NCI-H2196 (cell line): ENCODE results near the gene FAM83G.
"Not testable (repeated sequence)": the region's sequence is repeated elsewhere in the genome, so short reads cannot be mapped to it uniquely, and the experiment has no call there.

Experiments used
- DNase-seq: peaks from one replicate; lab custom pipeline; 2025; ENCODE audit not compliant: unreplicated experiment; lab: John Stamatoyannopoulos, UW

The FAM83G gene

DNA sequence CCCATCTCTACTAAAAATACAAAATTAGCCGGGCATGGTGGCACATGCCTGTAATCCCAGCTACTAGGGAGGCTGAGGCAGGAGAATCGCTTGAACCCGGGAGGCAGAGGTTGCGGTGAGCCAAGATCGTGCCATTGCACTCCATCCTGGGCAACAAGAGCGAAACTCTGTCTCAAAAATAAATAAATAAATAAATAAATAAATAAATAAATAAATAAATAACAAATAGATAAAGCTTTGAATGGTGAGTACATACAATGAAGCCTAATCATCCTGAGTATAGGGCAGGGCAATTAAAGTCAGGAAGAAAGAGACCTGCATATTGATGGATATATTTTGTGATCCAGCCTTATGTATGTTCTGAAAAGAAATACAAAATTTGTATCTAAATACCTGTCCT, 48.5 kb downstream of the FAM83G start:
- not testable (repeated sequence) for DNase-seq

DNA sequence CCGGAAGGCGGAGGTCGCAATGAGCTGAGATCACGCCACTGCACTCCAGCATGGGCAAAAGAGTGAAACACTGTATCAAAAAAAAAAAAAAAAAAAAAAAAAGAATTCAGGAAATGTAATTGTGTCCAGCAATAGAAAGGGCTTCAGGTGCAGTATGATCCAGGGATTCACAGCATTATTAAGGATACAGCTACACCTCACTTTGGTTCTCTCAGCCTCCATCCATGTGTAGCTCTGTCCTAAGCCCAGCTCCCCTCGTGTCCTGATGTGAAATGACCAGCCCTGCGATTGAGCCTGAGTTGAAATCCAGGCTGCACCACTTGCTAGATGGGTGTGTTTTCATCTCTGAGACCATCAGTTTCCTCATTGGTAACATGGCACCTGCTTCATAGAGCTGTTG, 49.6 kb downstream of the FAM83G start:
- no peak for DNase-seq

DNA sequence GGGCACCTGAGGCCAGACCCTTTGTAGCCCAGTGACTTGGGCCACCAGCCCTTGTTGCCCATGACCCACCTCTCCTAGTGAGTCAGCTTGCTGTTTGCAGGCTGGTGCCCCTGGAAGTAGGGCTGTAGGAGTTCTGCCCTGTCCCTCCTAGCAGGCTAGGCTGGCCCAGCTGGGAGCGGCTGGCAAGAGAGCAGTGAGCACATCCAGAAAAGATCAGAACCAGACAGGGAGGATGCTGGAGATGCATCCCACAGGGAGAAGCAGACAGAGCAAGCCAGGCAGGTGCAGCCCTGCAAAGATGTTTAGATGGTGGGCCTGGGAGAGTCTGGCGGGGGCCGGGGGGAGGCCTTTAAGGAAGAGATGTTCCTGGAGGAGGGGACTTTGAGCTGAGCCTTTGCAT, 50.2 kb downstream of the FAM83G start:
- DNase-seq: no peak

DNA sequence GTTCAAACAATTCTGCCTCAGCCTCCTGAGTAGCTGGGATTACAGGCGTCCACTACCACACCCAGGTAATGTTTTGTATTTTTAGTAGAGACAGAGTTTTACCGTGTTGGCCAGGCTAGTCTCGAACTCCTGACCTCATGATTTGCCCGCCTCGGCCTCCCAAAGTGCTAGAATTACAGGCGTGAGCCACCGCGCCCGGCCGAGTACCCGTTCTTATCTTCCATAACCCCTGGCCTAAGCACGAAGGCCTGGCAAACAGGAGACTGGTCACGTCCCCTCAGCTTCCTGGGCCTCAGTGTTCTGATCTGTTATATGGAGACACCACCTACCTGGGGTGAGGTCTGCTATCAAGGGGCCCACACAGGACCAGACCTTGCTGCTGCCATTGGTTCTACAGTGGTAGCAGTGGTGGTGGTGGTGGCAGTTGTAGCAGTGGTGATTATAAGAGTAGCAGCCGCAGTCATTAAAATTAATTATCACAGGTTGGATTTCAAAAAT, 51.3 kb downstream of the FAM83G start:
- no peak for DNase-seq

DNA sequence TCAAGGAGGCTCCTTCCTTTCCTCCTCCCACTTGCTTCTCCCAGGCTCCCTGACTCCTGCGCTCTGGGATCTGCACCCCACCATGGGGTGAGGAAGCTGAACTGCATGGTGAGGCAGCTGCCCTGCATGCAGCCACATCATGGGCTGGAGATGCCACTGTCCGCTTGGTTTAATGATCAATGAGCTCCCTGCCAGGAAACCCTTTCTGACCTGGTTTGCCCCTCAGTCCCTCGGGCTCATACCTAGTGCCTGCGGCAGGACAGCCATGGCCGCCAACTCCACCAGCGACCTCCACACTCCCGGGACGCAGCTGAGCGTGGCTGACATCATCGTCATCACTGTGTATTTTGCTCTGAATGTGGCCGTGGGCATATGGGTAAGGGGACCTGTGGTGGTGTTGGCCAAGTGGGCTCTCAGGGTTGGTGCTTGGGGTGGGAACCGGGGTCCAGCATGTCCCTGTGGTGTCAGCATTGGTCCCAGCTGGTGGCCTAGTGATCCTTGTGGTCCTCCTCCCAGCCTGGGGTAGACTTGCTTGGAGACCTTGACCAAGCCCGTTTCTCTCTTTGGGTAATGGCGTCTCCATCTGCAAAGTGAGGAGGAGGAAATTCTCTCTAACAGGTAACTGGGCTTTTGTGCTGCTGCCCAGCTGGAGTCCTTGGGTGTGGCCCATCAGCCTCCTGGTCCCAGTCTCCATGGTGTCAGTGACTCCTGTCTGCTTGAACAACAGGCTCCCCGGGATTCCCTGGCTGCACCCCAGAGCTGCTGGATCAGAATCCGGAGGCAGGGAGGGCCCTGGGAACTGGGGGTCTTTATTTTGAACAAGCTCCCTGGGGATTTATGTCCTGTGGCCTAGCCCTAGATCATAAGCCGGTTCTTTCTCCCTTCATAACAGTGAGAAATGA, 52.4 kb downstream of the FAM83G start, which contains the start of gene SLC5A10:
Gene SLC5A10 (plus strand): TSS at position 225 of the 902 bp plus-strand sequence. CDS start 41 bp downstream, at position 266.
- DNase-seq: no peak

DNA sequence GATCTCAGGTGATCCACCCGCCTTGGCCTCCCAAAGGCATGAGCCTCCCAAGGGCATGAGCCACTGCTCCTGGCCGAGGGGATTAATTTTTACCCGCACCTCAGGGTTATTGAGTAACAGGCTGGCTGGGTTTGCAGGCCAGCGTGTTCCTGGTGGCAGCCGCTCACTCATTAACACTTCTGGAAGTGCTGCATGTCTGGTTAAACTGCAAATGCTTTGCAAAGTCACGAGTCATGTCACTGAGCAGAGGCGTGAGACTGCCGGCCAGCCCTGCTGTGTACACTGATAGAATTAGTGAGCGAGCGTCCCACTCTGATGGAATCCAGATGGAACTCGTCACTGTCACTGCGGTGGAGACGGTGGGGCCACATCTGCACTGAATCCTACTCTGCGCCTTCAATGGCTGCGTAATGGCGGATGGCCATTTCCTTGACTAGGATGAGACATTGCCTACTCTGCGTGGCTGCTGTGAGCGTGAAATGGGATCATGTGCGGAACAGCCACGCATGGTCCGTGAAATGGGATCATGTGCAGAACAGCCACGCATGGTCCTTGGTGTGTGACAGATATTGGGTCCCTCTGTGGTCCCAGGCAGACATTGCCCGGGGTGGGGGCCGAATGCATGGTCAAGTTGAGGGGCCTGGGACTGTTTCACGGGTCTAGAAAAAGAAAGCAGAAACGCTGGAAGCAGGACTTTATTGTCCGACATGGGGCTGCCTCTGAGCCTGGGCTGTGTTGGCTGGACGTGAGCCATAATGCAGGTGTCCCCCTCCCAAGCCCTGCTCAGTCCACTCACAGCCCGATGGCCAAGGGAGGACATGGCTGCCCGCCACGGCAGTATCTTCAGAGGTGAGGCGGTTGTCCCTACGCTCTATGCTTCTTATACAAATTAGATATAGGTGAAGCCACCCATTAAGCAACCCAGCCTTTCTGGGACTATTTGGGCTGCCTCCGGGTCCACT, 53.3 kb downstream of the FAM83G start:
- DNase-seq: no peak

DNA sequence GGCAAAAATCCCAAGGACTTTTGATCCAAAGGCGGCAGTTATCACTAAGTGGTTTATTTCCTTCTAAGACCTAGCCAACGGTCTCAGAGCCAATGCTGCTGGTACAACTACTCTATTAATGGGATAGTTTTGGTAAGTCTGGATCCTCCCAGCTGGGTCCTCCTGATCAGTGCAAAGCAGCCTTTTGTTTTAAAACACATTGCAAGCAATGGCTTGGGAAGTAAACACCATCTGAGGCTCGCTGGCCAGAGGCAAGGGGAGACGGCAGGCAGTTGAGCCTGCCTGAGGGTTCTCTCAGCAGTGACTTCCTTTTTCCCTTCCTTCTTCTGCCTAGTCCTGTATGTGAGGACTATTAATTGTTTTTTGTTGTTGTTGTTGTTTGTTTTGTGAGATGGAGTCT, 54.2 kb downstream of the FAM83G start:
- DNase-seq: no peak

DNA sequence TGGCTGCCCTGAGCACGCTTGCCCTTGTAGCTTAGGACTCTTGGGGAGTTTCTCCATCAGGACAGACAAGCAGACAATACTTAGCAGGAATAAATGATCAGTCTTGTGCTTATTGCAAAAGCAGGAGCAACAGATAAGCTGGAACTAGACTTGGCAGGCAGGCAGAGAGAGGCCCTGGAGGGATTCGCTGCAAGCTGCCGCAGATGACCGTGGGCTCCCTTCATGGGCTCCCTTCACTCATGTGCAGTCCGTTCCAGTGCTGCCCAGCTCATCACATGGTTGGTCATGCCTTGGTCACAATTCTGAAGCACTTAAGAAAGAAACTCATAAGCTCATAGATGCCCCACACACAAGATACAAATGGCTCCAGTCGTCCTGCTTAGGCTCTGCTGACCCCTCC, 55.0 kb downstream of the FAM83G start:
- no peak for DNase-seq

DNA sequence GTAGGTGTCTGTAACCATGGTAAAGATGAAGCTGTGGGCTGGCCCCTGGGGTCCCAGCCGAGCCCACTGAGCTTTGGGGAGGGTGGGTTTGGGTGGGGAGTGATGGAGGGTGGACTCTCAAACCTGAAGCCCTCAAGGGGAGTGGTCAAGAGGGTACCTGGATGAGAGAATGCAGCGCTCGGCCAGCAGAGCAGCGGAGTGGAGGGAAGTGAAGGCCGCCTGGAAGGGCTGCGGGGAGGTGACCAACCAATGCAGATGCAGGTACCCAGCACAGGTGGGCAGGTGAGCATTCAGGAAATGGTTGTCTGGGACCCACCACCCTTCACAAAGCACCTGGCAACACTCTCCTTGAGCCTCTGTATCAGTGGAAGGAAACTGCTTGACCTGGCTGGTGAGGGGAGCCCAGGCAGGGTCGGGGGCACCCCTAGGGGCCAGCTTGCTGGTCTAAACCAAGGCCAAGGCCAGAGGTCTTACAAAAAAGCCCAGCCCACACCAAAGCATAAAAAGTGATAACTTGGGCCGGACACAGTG, 56.0 kb downstream of the FAM83G start:
- no peak for DNase-seq

DNA sequence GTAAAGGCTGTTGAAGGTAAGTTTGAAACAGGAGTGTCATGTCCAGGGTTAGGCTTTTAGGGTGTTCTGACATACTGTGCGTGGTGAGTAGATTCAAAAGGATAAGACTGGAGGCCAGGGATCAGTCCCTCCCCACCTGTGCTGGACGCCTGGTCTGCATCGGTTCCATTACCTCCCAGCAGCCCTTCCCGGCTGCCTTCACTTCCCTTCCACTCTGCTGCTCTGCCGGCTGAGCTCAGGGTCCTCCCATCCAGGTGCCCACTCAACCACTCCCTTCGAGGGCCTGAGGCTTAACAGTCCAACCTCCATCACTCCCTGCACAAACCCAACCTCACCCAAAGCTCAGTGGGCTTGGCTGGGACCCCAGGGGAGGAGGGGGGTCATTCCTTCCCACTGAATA, 56.7 kb downstream of the FAM83G start:
- DNase-seq: no peak

DNA sequence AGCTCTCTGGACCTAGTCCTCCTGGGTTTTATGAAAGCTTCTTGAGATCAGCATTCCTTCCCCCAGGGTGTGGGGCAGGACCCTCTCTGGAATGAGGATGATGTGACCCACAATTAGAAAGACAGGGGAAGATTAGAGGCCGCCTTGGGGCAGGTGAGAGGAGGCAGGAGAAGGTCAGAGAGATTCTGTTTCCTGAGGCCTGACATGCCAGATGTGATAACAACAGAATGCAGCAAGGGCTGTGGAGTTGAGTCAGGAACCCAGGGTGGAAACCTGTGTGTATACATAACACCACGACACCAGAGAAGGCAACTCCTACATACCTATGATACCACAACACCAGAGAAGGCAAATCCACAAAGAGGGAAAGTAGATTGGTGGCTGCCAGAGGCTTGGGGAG, 58.0 kb downstream of the FAM83G start:
- DNase-seq: no peak

DNA sequence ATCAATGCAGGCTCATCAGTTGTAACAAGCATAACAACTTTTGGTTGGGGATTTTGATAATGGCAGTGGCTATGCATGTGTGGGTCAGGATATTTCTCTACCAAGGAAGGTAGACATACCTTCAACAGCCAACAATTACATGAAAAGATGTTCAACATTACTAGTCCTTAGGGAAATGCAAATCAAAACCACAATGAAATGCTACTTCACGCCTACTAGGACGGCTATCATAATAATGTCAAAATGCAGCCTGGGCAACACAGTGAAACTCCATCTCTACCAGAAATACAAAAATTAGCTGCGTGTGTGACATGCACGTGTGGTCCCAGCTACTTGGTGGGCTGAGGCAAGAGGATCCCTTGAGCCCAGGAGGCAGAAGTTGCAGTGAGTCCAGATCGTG, 59.9 kb downstream of the FAM83G start:
- DNase-seq: no peak

DNA sequence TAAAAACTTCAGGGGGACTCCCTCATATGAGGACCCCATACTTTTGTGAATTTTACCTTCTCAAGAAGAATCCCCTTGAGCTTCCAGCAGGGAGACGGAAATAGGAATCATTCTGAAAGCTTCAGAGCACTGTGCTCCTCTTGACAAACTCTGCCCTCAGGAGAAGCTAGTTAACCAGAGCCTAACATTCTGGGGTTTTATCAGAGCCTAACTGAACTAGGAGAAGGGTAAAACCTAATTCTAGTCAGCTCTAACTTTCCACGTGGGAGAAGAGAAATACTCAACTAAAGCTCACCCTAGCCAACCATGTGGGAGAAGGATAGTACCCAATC, 65.9 kb downstream of the FAM83G start:
- DNase-seq: no peak

DNA sequence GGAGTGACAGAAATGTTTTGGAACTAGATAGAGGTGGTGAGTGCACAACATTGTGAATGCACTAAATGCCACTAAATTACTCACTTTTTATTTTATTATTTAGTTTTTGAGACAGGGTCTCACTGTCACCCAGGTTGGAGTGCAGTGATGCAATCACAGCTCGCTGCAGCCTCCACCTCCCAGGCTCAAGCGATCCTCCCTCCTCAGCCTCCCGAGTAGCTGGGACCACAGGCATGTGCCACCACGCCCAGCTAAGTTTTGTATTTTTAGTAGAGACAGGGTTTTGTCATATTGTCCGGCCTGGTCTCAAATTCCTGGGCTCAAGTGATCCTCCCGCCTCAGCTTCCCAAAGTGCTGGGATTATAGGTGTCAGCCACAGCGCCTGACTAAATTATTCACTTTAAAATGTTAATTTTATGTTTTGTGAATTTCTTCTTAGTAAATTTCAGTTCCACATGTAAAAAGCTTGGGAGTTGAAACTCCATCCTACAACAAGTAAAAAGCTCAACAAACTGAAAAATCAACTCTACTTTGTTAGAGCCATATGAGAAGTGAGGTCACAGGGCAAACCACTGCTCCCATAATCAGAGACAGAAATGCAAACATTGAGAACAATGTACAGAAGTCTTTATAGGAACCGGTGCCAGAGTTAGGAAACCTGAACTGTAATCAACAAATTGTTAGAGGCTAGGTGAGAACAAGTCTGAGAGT, 66.4 kb downstream of the FAM83G start:
- no peak for DNase-seq

DNA sequence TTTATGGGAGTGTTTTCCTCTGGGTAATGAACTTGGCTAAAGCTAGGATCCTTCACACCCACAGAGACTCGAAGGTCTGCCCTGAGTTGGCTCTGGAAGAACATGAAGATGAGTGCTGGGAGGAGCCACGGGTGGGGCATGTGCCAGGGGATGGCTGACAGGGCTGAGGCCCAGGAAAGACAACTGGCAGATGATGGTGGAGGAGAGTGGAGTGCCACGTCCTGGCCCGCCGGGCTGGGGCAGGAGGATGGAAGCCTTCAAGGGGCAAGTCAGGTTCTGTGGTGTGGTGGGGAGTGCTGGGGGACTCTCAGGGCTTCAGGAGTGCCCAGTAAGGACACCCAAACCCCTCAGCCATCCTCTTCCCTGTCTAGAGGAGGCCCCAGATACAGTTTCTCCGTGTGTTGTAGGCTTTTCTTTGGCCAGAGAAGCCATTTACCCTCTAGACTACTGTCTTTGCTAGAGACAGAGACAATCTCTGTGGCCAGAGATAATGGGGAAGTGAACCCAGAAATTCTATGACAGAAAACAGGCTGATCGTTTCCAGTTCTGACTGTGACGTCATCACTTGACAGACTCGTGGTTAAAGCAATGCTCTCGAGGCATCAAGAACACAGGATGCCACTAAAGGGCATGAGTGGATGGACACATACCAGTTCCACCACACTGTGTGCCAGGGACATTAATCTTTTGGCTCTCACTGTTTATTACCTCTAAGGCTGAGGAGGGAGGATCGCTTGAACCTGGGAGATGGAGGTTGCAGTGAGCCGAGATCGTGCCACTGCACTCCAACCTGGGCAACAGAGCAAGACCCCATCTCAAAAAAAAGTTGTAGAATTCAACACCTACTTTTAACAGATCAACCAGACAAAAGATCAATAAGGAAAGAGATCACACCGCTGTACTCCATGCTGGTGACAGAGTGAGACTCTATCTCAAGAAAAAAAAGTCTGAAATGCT, 71.2 kb downstream of the FAM83G start:
- no peak for DNase-seq

DNA sequence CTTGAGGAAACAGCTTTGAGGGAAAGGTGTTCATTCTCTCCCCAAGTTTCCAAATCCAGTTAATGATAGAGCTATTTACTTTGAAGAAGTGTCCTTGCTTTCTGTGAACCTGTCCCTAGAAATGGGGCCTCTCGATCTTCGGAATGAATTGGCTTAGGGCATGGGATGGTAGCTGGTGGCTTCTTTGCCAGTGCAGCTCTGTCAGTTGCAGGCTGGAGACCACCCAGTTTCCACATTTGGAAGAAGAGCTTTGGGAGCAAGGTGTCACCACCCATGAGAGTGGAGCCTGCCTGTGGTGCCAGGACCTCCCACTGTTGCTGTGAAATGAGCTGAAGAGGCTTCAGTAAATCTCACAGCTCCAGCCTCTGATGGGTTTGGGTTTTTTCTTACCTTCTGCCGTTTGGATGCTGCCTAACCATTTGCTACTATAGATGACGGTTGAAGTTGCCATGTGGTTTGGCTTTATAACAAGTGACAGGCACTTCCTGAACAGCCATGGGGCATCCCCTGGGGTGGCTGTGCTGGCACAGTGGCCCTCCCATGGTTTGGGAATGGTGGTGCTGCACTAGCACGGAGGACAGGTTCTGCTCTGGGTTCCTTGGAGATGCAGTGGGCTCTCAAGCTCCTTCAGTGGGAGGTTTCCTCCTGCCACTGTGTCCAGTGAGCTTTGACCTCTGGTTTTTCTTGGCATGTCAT, 72.1 kb downstream of the FAM83G start:
- no peak for DNase-seq

DNA sequence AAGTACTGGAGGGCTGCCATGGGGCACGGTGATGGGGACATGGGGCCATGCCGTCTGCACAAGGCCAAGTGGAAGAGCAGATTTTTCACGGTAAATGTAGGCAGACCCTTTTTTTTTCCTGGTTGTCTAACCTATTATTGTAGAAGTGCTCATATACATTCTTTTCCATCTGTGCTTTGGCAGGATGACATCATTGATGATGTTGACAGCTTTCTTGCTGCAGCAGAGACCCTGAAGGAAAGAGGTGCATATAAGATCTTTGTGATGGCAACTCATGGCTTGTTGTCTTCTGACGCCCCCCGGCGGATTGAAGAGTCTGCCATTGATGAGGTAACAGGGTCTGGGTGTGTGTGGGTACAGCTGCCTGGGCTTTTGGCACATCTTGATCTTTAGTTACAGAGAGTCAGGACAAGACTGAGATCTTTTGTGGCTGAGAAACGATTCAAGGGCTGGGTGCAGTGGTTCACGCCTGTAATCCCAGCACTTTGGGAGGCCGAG, 75.9 kb downstream of the FAM83G start:
- no peak for DNase-seq

DNA sequence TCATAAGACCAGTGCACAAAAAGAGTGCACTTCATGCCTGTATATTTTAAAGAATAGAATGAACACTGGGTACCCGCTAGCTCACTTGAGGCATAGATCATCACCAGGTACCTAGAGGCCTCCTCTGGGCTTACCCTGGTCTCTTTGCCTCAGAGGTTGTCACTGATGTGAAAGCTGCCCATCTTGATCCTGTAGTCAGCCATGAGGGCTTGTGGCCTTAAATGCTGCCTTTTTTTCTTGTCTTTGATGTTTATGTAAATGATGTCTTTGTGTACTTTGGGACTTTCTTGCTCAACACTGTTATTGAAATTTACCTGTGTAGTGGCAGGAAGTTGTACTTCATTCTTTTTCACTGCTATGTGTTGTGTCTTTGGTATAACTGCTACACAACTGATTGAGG, 79.4 kb downstream of the FAM83G start:
- DNase-seq: no peak

DNA sequence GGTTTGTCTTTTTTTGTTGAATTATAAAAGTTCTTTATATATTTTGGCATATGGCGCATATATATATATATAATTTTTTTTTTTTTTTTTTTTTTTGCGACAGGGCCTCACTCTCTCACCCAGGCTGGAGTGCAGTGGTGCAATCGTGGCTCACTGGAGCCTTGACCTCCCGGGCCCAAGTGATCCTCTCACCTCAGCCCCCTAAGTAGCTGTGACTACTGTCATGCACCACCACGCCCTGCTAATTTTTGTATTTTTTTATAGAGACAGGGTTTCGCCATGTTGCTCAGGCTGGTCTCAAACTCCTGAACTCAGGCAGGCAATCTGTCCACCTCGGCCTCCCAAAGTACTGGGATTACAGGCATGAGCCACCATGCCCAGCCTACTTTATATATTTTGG, 82.0 kb downstream of the FAM83G start:
- DNase-seq: not testable (repeated sequence)
